HG03097 (cell line): ENCODE results near the gene ERC1.
A peak's percentile ranks its signal among the peaks of the same experiment; 100 is the strongest.

Experiments used
- ATAC-seq: cut with Tn5 transposase; IDR thresholded peaks from one replicate; pipeline ENCODE4 v1.9.1; 2021; ENCODE audit not compliant: unreplicated experiment, low FRiP score

Gene ERC1

GRCh38 chr12:990661-991349, at the start of gene ERC1:
Gene ERC1 (plus strand): TSS chr12:991223. CDS start chr12:1027904, 36,681 bp downstream.
- ATAC-seq: peak; percentile 53

DNA sequence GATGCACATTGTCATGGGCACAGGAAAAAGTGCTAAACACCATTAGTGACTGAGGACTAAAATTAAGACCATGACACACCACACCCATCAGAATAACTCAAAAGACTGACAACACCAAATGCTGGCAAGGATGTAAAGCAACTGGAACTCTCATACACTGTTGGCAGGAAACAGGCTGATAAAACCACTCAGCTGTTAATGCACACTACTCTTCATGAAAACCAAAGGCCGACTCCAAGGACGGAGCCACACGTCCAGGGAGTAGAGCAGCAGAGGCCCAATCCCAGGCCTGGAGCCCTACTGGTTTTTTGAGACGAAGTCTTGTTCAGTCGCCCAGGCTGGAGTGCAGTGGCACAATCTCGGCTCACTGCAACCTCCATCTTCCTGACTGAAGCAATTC, 48.0 kb upstream of the ERC1 start:
- ATAC-seq: no peak

- ATAC-seq: no peak
Measured at GRCh38 chr12:944211-944610, 46.8 kb upstream of the ERC1 start.

DNA sequence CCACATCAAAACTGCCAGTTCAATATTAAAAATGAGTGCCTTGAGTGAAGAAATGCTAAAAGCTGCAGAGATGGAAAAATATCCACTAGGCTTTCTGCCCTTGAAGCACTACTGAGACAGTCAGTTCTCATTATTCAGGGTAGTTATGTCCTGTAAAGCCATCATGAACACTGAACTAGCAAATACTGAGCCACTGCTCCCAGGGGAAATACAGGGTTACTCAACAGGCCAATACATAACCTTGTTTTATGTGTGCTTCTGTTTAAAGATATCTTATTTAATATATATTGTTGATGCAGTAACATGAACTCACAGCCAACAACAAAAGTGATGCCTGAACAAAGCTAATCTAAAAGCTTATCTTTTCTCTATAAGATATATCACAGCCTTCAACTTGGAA, 44.8 kb upstream of the ERC1 start:
- ATAC-seq: no peak

DNA sequence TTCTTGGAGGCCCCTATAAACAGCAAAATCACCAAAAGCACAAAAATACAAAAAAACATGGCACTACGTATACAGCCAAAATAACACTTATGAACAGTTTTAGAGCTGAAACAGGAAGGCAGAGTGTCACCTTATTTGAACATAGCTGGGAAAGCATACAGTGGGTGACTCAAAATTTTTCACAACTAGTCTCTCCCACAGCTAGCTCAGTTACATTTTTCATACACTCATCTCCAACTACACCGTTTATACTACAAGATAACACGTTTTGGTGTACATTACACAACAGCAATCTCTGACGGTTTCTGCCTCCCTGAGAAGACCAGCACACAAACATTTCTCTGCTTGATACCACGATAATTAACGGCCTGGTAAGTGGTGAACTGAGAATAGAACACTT, 44.4 kb upstream of the ERC1 start:
- ATAC-seq: no peak

GRCh38 chr12:948238-948637, 42.8 kb upstream of the ERC1 start:
- ATAC-seq: no peak

DNA sequence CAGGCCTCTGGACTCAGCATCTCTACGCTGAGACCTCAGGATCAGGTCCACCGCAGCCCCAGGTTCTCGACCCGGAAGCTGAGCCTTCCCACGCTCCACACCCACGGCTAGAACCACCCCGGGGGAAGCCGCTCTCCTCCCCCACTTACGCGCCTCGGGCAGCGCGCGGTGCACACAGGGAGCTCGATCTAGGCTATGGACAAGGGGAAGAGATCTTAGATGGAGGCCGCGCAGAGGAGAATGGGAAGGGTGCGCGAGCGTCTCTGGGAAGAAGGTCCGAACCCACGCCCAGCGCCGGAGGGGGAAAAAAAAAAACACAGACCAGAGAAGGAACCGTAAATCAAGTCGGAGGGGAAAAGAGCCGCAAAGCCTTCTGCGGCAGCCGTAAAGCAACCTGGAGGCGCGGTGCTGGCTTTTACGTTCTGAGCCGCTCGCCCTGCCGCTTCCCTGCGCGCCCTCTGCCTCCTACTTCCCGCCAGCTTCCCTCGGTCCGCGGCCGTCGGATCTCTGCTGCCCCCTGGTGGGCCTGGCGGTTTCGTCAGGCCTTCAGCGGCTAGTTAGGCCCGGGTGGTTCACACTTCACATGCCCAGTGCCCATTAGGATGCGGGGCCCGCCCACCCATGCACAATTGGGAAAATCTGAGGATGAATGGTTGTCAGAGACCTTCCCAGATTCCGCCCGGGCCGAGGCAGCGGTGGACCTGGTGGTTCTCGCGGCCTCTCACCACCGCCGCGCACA, 41.4 kb upstream of the ERC1 start, which contains the start of gene RAD52:
Gene RAD52 (minus strand): TSS at position 242 of the 739 bp plus-strand sequence. CDS start 16,636 bp downstream, outside the sequence.
- peak; percentile 83 for ATAC-seq

- no peak for ATAC-seq
Measured at GRCh38 chr12:951176-951575, 39.8 kb upstream of the ERC1 start.

DNA sequence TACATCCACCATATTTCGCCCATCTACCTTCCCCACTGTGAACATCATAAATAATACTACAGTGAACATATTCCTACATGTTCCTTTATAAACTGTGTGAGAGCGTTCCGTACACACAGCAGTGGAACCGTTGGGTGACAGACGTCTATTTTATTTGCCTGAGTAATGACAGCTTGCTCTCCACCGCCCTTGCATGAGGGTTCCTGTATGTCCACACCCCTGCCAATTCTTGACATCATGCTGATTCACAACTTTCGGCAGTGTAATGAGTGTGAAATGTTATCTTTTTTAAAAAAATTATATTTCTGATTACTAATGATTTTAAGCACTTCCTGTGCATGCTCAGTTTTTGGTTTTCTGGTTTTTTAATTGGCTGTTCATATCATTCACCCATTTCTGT, 37.2 kb upstream of the ERC1 start:
- no peak for ATAC-seq

DNA sequence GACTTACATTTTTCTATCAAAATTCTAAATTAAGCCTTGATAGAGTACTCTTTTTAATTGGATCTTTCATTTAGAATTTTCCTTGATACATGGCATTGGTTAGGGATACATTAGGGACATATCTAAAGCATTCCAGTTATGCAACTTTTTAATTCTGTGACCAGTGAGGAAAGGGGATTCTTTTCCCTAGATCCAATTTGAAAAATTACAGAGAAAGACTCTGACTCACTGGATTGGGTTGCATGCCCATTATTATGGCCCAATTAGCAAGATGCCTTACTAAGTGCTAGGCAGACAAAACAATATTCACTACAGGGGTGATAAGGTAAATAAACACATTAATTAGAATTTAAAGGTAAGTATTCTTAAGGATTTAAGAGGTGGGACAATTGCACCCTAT, 36.3 kb upstream of the ERC1 start:
- no peak for ATAC-seq

GRCh38 chr12:955939-956338, 35.1 kb upstream of the ERC1 start:
- ATAC-seq: no peak

DNA sequence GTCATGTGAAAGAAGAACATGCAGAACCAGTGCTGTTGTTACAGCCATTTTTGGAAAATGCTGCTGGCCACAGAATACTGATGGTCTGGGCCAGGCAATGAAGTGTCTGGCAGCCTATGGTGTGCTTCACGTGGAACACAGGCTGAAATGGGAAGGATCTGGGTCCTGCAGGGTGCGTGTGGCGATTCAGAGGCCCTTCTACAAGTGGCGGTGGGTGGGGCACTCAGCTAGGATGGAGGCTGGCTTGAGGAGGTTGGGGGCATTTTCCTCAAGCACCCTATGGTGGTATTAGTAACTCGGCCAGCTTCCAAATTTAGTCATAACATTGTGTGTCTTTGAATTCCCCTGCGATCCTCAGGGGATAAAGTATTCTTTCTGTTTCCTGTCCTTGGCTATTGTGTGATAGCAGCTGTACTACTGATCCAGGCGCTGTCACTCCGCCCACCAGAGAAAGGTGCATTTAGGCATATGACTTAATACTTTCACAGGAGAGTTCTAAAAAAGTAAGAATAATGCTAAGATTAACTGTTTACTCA, 32.4 kb upstream of the ERC1 start:
- ATAC-seq: peak; percentile 65

DNA sequence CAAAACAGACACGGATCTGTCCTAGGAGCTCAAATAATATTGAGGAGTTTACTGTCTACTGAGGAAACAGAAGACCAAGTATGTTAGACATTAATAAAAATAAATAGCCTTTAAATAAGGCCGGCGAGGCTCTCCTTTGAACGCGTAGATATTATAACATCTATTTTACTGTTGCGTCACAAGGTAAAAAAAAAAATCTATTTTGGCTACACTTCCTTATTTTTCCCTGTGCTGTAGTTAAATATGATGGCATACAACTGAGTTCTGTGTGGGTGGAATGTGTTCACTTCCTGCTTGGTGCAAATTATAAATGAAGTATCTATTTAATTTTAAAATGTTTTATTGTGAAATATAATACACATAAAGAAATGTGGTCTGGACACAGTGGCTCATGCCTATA, 24.3 kb upstream of the ERC1 start:
- ATAC-seq: no peak

- no peak for ATAC-seq
Measured at GRCh38 chr12:967641-968040, 23.4 kb upstream of the ERC1 start.

GRCh38 chr12:968545-968944, 22.5 kb upstream of the ERC1 start:
- no peak for ATAC-seq

- no peak for ATAC-seq
Measured at GRCh38 chr12:969821-970220, 21.2 kb upstream of the ERC1 start.

GRCh38 chr12:971991-972390, 19.0 kb upstream of the ERC1 start:
- no peak for ATAC-seq

DNA sequence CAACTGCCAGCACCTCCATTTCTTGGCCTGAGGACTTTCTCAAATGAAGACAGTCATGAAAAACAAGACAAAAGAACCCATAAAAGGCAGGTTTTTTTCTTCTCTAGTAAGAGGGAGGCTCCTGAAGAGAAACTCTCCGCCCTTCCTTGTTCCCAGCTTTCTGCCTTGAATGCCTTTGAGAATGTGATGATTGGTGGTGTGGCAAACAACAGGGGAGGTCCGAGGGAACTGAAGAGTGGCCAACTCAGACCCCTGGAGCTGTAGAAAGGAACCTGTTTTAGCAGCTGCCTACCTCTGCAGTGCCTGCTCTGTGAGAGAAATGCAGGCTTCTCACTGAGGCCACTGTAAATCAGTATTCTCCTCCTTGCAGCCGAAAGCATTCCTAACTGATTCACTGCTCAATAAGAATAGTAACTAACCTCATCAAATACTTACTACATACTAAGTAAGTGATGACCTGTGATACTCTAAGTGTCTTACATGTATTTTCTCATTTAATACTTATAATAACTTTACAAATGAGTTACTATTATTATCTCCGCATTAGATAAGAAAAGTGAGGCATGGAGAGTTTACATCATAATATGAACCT, 16.7 kb upstream of the ERC1 start:
- no peak for ATAC-seq

GRCh38 chr12:976644-977043, 14.4 kb upstream of the ERC1 start:
- no peak for ATAC-seq

DNA sequence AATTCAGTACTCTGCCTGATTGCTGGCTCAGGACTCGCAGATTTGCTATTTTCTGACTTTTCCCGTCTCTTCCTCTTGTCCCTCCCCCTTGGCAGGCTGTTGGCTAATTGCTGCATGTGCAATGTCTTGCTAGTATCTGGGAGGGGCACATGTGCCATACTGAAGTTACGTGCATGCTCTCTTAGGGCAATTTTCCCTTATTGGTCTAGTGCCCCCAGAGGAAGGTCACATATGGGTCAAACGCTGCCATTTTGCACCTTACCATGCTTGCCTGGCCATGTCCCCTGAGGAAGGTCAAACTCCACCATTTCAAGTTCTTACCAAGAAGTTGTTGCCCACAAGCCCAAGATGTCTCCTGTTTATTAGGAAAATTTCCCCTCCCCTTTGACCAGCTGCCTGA, 13.9 kb upstream of the ERC1 start:
- no peak for ATAC-seq

DNA sequence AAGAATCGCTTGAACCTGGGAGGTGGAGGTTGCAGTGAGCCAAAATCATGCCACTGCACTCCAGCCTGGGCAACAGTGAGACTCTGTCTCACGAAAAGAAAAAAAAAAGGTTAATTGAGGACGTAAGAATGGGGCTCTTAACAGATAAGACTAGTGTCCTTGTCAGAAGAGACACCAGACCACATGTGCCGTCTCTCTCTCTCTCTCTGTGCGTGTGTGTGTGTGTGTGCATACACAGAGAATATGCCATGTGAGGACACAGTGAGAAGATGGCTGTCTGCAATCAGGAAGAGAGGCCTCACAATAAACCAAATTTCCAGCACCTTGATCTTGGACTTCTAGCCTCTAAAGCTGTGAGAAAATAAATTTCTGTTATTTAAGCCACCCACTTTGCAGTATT, 11.7 kb upstream of the ERC1 start:
- no peak for ATAC-seq
